Panc1 (cell line): ENCODE data around the gene SLC25A45. TPM values are rescaled to one million over a fixed set of nuclear protein-coding genes. Genes with fewer than 3 reads are reported as not detected.

Experiments
- ATAC-seq: fragments of 200-7000 bp; cut with Tn5 transposase; 2 replicates; pipeline ENCODE4 v1.9.1; 2020; ENCODE audit warnings: mild to moderate bottlenecking, moderate library complexity
- BruUV-seq: library from RNA; stranded (reverse); fragments of 400-500 nt; replicated peaks from 2 replicates; lab custom pipeline; 2021; lab: Mats Ljungman, UMichigan
- CTCF ChIA-PET: fragments of 300-600 bp; sonication (Branson Sonifier 250); formaldehyde crosslinking; loops from one replicate; lab custom pipeline; 2022; ENCODE audit warnings: antibody characterized with exemption; lab: Charles Lee
- POLR2A ChIA-PET: fragments of 300-600 bp; sonication (Branson Sonifier 250); formaldehyde crosslinking; loops from one replicate; lab custom pipeline; 2022; ENCODE audit warnings: antibody characterized with exemption; lab: Charles Lee
- DNase-seq: peaks from one replicate; pipeline ENCODE4 v3.0.0-alpha.2; 2010; ENCODE audit warnings: low read depth, low spot score
- H3K27ac ChIP-seq: 2 replicates; pipeline ENCODE4 v1.5.1; 2011; ENCODE audit warnings: mild to moderate bottlenecking, low read length, inconsistent platforms
- H3K27me3 ChIP-seq: fragments of 200-500 bp; sonication (Bioruptor generic); 2 replicates; pipeline ENCODE4 v1.6.0; 2014; ENCODE audit warnings: low read length, inconsistent platforms; ENCODE audit not compliant: control insufficient read depth, insufficient read depth
- H3K36me3 ChIP-seq: fragments of 200-500 bp; sonication (Bioruptor generic); 2 replicates; pipeline ENCODE4 v1.5.1; 2014; ENCODE audit warnings: inconsistent platforms, mild to moderate bottlenecking, low read length, moderate library complexity; ENCODE audit not compliant: control insufficient read depth, insufficient read depth
- H3K4me1 ChIP-seq: 2 replicates; pipeline ENCODE4 v1.5.1; 2011; ENCODE audit warnings: inconsistent platforms, mild to moderate bottlenecking, low read length, moderate library complexity; ENCODE audit not compliant: control insufficient read depth, insufficient read depth
- H3K4me3 ChIP-seq, 2 experiments: 2 replicates each; pipeline ENCODE4 v1.5.1; 2011 to 2012; ENCODE audit warnings: low read depth in 2 of 2, low read length in 2 of 2, mild to moderate bottlenecking in 2 of 2, inconsistent platforms in 1 of 2, moderate library complexity in 1 of 2
- H3K9me3 ChIP-seq: fragments of 200-500 bp; sonication (Bioruptor generic); 2 replicates; pipeline ENCODE4 v1.5.1; 2014; ENCODE audit warnings: low read depth, mild to moderate bottlenecking, inconsistent platforms, low read length, moderate library complexity; ENCODE audit not compliant: control insufficient read depth, insufficient read depth
- CTCF ChIP-seq: fragments of 450-650 bp; IDR thresholded peaks from 2 replicates; pipeline ENCODE4 v1.5.1; 2017; ENCODE audit warnings: mild to moderate bottlenecking
- POLR2AphosphoS5 ChIP-seq: IDR thresholded peaks from 2 replicates; pipeline ENCODE4 v1.6.1; 2012; ENCODE audit warnings: mild to moderate bottlenecking, low read depth, low read length, moderate library complexity
- REST ChIP-seq, 2 experiments: IDR thresholded peaks; 2 replicates each; pipeline ENCODE4 v1.6.1; 2011 to 2012; ENCODE audit warnings: low read depth in 2 of 2, control low read depth in 1 of 2, low read length in 1 of 2, mild to moderate bottlenecking in 1 of 2, moderate library complexity in 1 of 2; ENCODE audit not compliant: insufficient read depth in 1 of 2
- SIN3A ChIP-seq: IDR thresholded peaks from 2 replicates; pipeline ENCODE4 v1.6.1; 2012; ENCODE audit warnings: low read depth, mild to moderate bottlenecking, low read length, moderate library complexity, borderline replicate concordance; ENCODE audit not compliant: insufficient read depth
- TCF7L2 ChIP-seq: IDR thresholded peaks from 2 replicates; pipeline ENCODE4 v1.6.1; 2011; ENCODE audit warnings: mild to moderate bottlenecking, low read depth, low read length, inconsistent platforms
- in situ Hi-C: cut with HindIII; loops from 2 replicates; pipeline ENCODE4 v1.10.0; 2016; ENCODE audit warnings: low sequenced_read_pairs, low pct_unique_long_range_greater_than_20kb
- intact Hi-C: fragments of 100-400 bp; cut with micrococcal nuclease; formaldehyde crosslinking; loops from one replicate; pipeline ENCODE4 v1.10.0; 2022; ENCODE audit not compliant: unreplicated experiment
- total RNA-seq: library from RNA; stranded (reverse); gene quantifications from one replicate; pipeline ENCODE4 v1.2.1, GENCODE V29; 2021; ENCODE audit not compliant: unreplicated experiment

SLC25A45 gene
- total RNA-seq, 1 experiment from 2014 or later = 9.8 TPM

- intact Hi-C loops (no loop called here), in situ Hi-C loops (no loop called here)
- no peak for DNase-seq
- H3K4me3 ChIP-seq = no peak overlapping the region
- H3K9me3 ChIP-seq = no peaks in the 10 kb centered on the region
- H3K27ac ChIP-seq = no peak overlapping the region
- CTCF ChIA-PET = interaction anchor here (0.5 kb wide), 1 partner anchor 116 kb away, joined by 3 read pairs; no protein-coding TSS in a partner anchor
- no TSS peak for BruUV-seq
- TF ChIP-seq SIN3A (no peak), CTCF (no peak), REST (IDR thresholded peaks at IDR 0.05; ENCODE audit: insufficient read depth in 1 of 2, low read depth in 2 of 2, low read length in 1 of 2) (no peak), POLR2AphosphoS5 (no peak), TCF7L2 (no peak)
- H3K4me1 ChIP-seq = no peaks in the 10 kb centered on the region
- no peaks in the 10 kb centered on the region for H3K27me3 ChIP-seq
- ATAC-seq = no peak
- POLR2A ChIA-PET = interaction anchor here (1.1 kb wide), 1 partner anchor 10 kb away, joined by 7 read pairs; no protein-coding TSS in a partner anchor
- H3K36me3 ChIP-seq = peaks cover 3% of the 10 kb centered on the region; the same call in 1 of the 2 replicates
Observed at GRCh38 chr11:65401073-65401802, 18.8 kb upstream of the SLC25A45 start.

GRCh38 chr11:65400307-65401072 lies 18.0 kb upstream of the SLC25A45 start:
- in situ Hi-C loops = no loop called here
- DNase-seq (no peak), ATAC-seq (peak; percentile 22)
- TF ChIP-seq POLR2AphosphoS5 = no peak
- no peak for TF ChIP-seq CTCF
- no peak for TF ChIP-seq REST (IDR thresholded peaks at IDR 0.05; ENCODE audit: insufficient read depth in 1 of 2, low read depth in 2 of 2, low read length in 1 of 2)
- no peak for TF ChIP-seq TCF7L2
- TF ChIP-seq SIN3A = no peak
- H3K4me3 ChIP-seq = no peak overlapping the region
- H3K27ac ChIP-seq = no peak overlapping the region
- ChIA-PET CTCF (interaction anchor here (0.5 kb wide), 1 partner anchor 117 kb away, joined by 3 read pairs; no protein-coding TSS in a partner anchor), POLR2A (interaction anchor here (1.1 kb wide), 1 partner anchor 9 kb away, joined by 7 read pairs; no protein-coding TSS in a partner anchor)
- H3K36me3 ChIP-seq = peaks cover 3% of the 10 kb centered on the region; the same call in 1 of the 2 replicates
- intact Hi-C loops = no loop called here
- no TSS peak for BruUV-seq
- H3K9me3 ChIP-seq = no peaks in the 10 kb centered on the region
- H3K4me1 ChIP-seq = no peaks in the 10 kb centered on the region
- no peaks in the 10 kb centered on the region for H3K27me3 ChIP-seq
